GM18870 (cell line): ENCODE measurements around the gene PGA4.

Source experiments
- ATAC-seq: cut with Tn5 transposase; IDR thresholded peaks from one replicate; pipeline ENCODE4 v1.9.1; 2021; ENCODE audit warnings: moderate library complexity; ENCODE audit not compliant: unreplicated experiment

The PGA4 gene

DNA sequence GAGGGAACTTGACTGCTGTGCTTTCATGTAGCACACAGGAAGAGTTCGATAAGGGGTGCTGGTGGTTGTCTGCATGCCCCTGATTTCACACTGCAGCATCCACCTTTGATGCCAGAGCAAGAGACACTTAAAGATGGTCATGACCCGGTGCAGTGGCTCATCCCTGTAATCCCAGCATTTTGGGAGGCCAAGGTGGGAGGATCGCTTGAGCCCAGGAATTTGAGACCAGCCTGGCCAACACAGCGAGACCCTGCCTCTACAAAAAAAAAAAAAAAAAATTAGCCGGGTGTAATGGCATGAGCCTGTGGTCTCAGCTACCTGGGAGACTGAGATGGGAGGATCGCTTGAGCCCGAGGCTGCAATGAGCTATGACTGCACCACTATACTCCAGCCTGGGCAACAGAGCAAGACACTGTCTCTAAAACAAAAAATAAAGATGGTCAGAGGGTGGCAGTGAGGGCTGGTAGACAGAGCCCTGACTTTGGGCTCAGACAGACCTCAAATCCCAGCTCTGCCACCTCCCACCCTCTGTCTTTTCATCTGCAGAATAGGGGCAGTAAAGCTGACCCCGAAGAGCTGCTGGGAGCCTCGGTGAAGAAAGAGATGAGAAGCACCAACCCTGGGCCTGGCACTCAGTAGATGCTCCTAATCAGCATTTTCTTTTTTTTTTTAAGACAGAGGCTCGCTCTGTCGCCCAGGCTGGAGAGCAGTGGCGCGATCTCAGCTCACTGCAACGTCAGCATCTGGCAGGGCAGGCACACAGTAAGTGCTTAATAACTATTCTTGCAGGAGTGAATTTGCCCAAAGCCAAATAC lies 55.2 kb downstream of the PGA4 start:
- ATAC-seq, result no peak

DNA sequence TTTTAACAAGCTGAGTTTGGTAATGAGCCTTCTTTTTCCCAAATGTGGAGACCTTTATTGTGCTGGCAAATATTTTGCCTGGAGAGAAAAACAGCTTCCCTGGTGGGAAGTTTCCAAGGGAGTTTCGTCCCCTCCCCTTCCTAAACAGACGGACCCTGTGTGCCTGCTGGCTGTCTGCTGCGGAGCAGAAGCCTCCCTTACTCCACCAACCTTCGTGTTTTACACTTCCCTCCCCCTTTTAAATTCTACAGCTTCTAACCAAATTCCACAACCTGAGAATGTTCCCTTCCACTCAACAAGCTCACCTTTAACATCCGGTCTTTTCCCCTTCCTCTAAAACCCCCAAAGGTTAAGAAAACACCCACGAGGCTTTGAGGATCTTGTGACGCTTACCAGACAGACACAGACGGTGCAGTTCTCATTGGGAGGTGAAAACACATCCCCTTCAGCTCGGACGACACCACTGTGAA lies 55.9 kb downstream of the PGA4 start:
- no peak for ATAC-seq

DNA sequence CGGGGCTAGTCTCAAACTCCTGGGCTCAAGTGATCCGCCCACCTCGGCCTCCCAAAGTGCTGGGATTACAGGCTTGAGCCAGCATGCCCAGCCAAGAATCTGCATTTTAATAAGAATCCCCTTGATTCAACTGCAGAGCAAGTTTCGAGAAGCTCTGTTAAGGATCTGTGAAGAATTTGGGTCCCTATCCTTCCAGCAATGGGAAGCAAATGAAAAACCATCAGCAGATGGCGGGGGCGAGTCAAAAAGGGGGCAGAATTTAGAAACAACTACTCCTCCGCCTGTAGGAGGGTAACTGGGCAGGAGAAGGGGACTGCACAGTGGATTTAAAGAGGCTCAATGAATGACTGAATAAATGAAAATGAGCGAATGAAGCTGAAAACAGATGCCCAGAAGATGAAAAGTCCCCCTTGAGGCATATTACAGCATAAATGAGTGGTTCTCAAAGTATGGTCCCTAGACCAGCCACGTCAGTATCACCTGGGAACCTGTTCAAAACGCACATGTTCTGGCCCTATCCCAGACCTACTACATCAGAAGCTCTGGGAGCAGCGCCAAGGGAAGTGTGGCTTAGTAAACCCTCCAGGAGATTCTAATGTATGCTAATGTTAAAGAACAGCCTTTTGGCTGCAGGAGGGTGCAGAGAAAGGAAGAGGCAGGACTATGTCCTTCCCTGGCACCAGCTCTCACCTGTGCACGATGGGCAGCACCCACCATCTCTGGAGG lies 58.0 kb downstream of the PGA4 start:
- ATAC-seq, result no peak

DNA sequence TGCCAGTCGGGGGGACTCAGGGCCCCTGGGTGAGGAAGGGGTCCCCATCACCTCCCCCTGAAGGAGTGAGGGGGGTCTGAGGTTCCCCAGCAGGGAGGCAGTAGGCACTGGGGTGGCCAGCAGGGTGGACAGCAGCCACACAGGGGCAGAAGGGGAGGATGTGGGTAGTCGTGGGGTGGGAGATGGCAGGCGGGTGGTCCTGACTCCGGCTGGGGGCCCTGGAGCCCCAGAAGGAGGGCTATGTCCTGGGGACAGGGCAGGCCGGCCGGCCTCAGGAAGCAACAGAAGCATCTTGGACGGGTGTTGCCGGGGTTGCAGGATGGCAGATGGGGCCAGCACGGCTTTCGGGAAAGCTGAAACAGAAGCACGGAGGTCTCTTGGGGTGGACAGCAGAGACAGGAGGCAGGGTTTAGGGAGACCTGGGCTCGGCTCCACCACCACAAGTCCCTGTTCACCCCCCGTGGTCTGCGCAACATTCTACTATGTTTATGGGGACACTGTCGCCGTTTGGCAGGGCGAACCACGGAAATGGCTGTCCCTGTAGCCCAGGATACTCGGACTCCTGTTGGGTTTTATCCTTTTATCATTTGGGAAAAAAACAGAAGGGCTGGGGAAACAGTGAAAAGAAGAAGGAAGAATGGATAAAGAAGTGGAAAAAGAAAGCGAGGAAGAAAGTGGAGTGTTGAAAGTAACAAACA lies 58.9 kb downstream of the PGA4 start:
- ATAC-seq, result no peak
